ENCODE results near the gene SPTBN2.

The SPTBN2 gene

GRCh38 chr11:66685276-66686099, 43.5 kb downstream of the SPTBN2 start:
- DNase-seq (ENCODE audit: low read depth, low spot score) = no peak

GRCh38 chr11:66684635-66685034, 44.4 kb downstream of the SPTBN2 start:
- no peak for DNase-seq (ENCODE audit: low read depth, low spot score)

- DNase-seq (ENCODE audit: low read depth, low spot score) = no peak
Measured at GRCh38 chr11:66683877-66684276, 45.1 kb downstream of the SPTBN2 start.

GRCh38 chr11:66680966-66681645, 47.9 kb downstream of the SPTBN2 start:
- DNase-seq (ENCODE audit: low read depth, low spot score) = no peak

- DNase-seq (ENCODE audit: low read depth, low spot score) = peak; percentile 99
Measured at GRCh38 chr11:66677599-66678375, 51.2 kb downstream of the SPTBN2 start, which contains the start of gene RBM4B. Gene RBM4B (minus strand): TSS chr11:66677887. CDS start chr11:66677079, 808 bp downstream.

GRCh38 chr11:66676931-66677598, 52.0 kb downstream of the SPTBN2 start:
- DNase-seq (ENCODE audit: low read depth, low spot score) = no peak

- no peak for DNase-seq (ENCODE audit: low read depth, low spot score)
Measured at GRCh38 chr11:66676282-66676919, 52.6 kb downstream of the SPTBN2 start.

- DNase-seq (ENCODE audit: low read depth, low spot score) = no peak
Measured at GRCh38 chr11:66674964-66675602, 53.9 kb downstream of the SPTBN2 start.

- no peak for DNase-seq (ENCODE audit: low read depth, low spot score)
Measured at GRCh38 chr11:66670816-66671215, 58.2 kb downstream of the SPTBN2 start.

- DNase-seq (ENCODE audit: low read depth, low spot score) = no peak
Measured at GRCh38 chr11:66665369-66665768, 63.6 kb downstream of the SPTBN2 start.

- no peak for DNase-seq (ENCODE audit: low read depth, low spot score)
Measured at GRCh38 chr11:66663741-66664296, 65.2 kb downstream of the SPTBN2 start.

GRCh38 chr11:66659763-66660162, 69.3 kb downstream of the SPTBN2 start:
- no peak for DNase-seq (ENCODE audit: low read depth, low spot score)

GRCh38 chr11:66653123-66653522, 75.9 kb downstream of the SPTBN2 start:
- no peak for DNase-seq (ENCODE audit: low read depth, low spot score)

GRCh38 chr11:66652651-66653050, 76.4 kb downstream of the SPTBN2 start:
- DNase-seq (ENCODE audit: low read depth, low spot score) = no peak

- DNase-seq (ENCODE audit: low read depth, low spot score) = peak; percentile 26
Measured at GRCh38 chr11:66651016-66651415, 78.0 kb downstream of the SPTBN2 start.

- DNase-seq (ENCODE audit: low read depth, low spot score) = no peak
Measured at GRCh38 chr11:66649903-66650302, 79.1 kb downstream of the SPTBN2 start.

GRCh38 chr11:66646828-66647227, 82.2 kb downstream of the SPTBN2 start:
- DNase-seq (ENCODE audit: low read depth, low spot score) = no peak

GRCh38 chr11:66643745-66644437, 85.1 kb downstream of the SPTBN2 start:
- DNase-seq (ENCODE audit: low read depth, low spot score) = no peak

GRCh38 chr11:66641834-66642233, 87.2 kb downstream of the SPTBN2 start:
- peak; percentile 47 for DNase-seq (ENCODE audit: low read depth, low spot score)

Measured in astrocyte of the hippocampus (primary cell).